Measurements from ENCODE around the gene TEPSIN. TPM values are rescaled to one million over a fixed set of nuclear protein-coding genes. Genes with fewer than 3 reads are reported as not detected.
"Not testable (repeated sequence)": the region's sequence is repeated elsewhere in the genome, so short reads cannot be mapped to it uniquely, and the experiment has no call there.

Gene TEPSIN
- total RNA-seq, 2 donors from 2014 or later: 84.1 to 90.9 TPM

GRCh38 chr17:81234506-81234855 lies 4.4 kb downstream of the TEPSIN start:
- peaks cover 22% of the 10 kb centered on the region for H3K4me1 Mint-ChIP-seq
- H3K9me3 ChIP-seq (ENCODE audit: control insufficient read depth, low read length, poor library complexity, severe bottlenecking): no peaks in the 10 kb centered on the region
- ATAC-seq (no peak), DNase-seq (peak in 1 of 3 donors; percentile 2)
- H3K27ac Mint-ChIP-seq: peak overlapping the region; percentile 56
- H3K4me3 Mint-ChIP-seq: peak overlapping the region; percentile 76
- peaks cover 15% of the 10 kb centered on the region for H3K36me3 Mint-ChIP-seq (ENCODE audit: low read depth)
- no peaks in the 10 kb centered on the region for H3K27me3 Mint-ChIP-seq

GRCh38 chr17:81233811-81234505 lies 4.9 kb downstream of the TEPSIN start:
- no peak overlapping the region for H3K27ac Mint-ChIP-seq
- H3K4me3 Mint-ChIP-seq: no peak overlapping the region
- peaks cover 22% of the 10 kb centered on the region for H3K4me1 Mint-ChIP-seq

GRCh38 chr17:81233316-81233715 lies 5.5 kb downstream of the TEPSIN start:
- Mint-ChIP-seq H3K4me3 (no peak overlapping the region), H3K27ac (no peak overlapping the region), H3K4me1 (peaks cover 22% of the 10 kb centered on the region), H3K27me3 (no peaks in the 10 kb centered on the region), H3K36me3 (ENCODE audit: low read depth) (peaks cover 15% of the 10 kb centered on the region)
- no peak for DNase-seq
- no peaks in the 10 kb centered on the region for H3K9me3 ChIP-seq (ENCODE audit: control insufficient read depth, low read length, poor library complexity, severe bottlenecking)
- no peak for ATAC-seq

More at GRCh38 chr17:81233811-81234505, 4.9 kb downstream of the TEPSIN start:
- H3K9me3 ChIP-seq (ENCODE audit: control insufficient read depth, low read length, poor library complexity, severe bottlenecking): no peaks in the 10 kb centered on the region
- H3K36me3 Mint-ChIP-seq (ENCODE audit: low read depth): peaks cover 15% of the 10 kb centered on the region
- DNase-seq (peak in 1 of 3 donors; percentile 4), ATAC-seq (no peak)
- H3K27me3 Mint-ChIP-seq: no peaks in the 10 kb centered on the region

- H3K4me1 Mint-ChIP-seq: peaks cover 19% of the 10 kb centered on the region
- H3K27ac Mint-ChIP-seq: no peak overlapping the region
- DNase-seq: peak in 1 of 3 donors; percentile 6
- H3K36me3 Mint-ChIP-seq (ENCODE audit: low read depth): peaks cover 15% of the 10 kb centered on the region
- no peak for ATAC-seq
- H3K9me3 ChIP-seq (ENCODE audit: control insufficient read depth, low read length, poor library complexity, severe bottlenecking): no peaks in the 10 kb centered on the region
- H3K4me3 Mint-ChIP-seq: no peak overlapping the region
- no peaks in the 10 kb centered on the region for H3K27me3 Mint-ChIP-seq
These were observed 6.1 kb downstream of the TEPSIN start for GRCh38 chr17:81232616-81233241.

- ATAC-seq (no peak), DNase-seq (peak in 1 of 3 donors; percentile 3)
- H3K9me3 ChIP-seq (ENCODE audit: control insufficient read depth, low read length, poor library complexity, severe bottlenecking): no peaks in the 10 kb centered on the region
- Mint-ChIP-seq H3K27ac (no peak overlapping the region), H3K4me3 (no peak overlapping the region), H3K27me3 (no peaks in the 10 kb centered on the region), H3K36me3 (ENCODE audit: low read depth) (peaks cover 15% of the 10 kb centered on the region), H3K4me1 (peaks cover 13% of the 10 kb centered on the region)
These were observed 6.9 kb downstream of the TEPSIN start for GRCh38 chr17:81231766-81232581.

- ATAC-seq: no peak
- Mint-ChIP-seq H3K4me3 (no peak overlapping the region), H3K27me3 (no peaks in the 10 kb centered on the region), H3K4me1 (peaks cover 13% of the 10 kb centered on the region), H3K36me3 (ENCODE audit: low read depth) (peaks cover 15% of the 10 kb centered on the region), H3K27ac (no peak overlapping the region)
- no peak for DNase-seq
- H3K9me3 ChIP-seq (ENCODE audit: control insufficient read depth, low read length, poor library complexity, severe bottlenecking): no peaks in the 10 kb centered on the region
These were observed 7.7 kb downstream of the TEPSIN start for GRCh38 chr17:81231121-81231645.

- H3K36me3 Mint-ChIP-seq (ENCODE audit: low read depth): peaks cover 15% of the 10 kb centered on the region
- H3K4me3 Mint-ChIP-seq: no peak overlapping the region
- H3K27ac Mint-ChIP-seq: no peak overlapping the region
- H3K9me3 ChIP-seq (ENCODE audit: control insufficient read depth, low read length, poor library complexity, severe bottlenecking): no peaks in the 10 kb centered on the region
- H3K27me3 Mint-ChIP-seq: no peaks in the 10 kb centered on the region
- no peak for ATAC-seq
- peaks cover 13% of the 10 kb centered on the region for H3K4me1 Mint-ChIP-seq
- no peak for DNase-seq
These were observed 8.6 kb downstream of the TEPSIN start for GRCh38 chr17:81230043-81230820.

- H3K4me3 Mint-ChIP-seq: no peak overlapping the region
- H3K27me3 Mint-ChIP-seq: no peaks in the 10 kb centered on the region
- H3K9me3 ChIP-seq (ENCODE audit: control insufficient read depth, low read length, poor library complexity, severe bottlenecking): no peaks in the 10 kb centered on the region
- DNase-seq (no peak), ATAC-seq (no peak)
- H3K27ac Mint-ChIP-seq: no peak overlapping the region
- peaks cover 12% of the 10 kb centered on the region for H3K36me3 Mint-ChIP-seq (ENCODE audit: low read depth)
- peaks cover 8% of the 10 kb centered on the region for H3K4me1 Mint-ChIP-seq
These were observed 9.3 kb downstream of the TEPSIN start for GRCh38 chr17:81229666-81229920.

GRCh38 chr17:81228834-81229665 lies 9.8 kb downstream of the TEPSIN start:
- no peak for ATAC-seq
- no peak overlapping the region for H3K4me3 Mint-ChIP-seq
- DNase-seq: no peak

GRCh38 chr17:81228420-81228819 lies 10.4 kb downstream of the TEPSIN start:
- no peak for DNase-seq
- H3K27ac Mint-ChIP-seq: no peak overlapping the region
- H3K4me3 Mint-ChIP-seq: no peak overlapping the region
- H3K9me3 ChIP-seq (ENCODE audit: control insufficient read depth, low read length, poor library complexity, severe bottlenecking): no peaks in the 10 kb centered on the region
- peak; percentile 46 for ATAC-seq
- H3K4me1 Mint-ChIP-seq: peaks cover 13% of the 10 kb centered on the region
- peaks cover 12% of the 10 kb centered on the region for H3K36me3 Mint-ChIP-seq (ENCODE audit: low read depth)
- H3K27me3 Mint-ChIP-seq: no peaks in the 10 kb centered on the region

More at GRCh38 chr17:81228834-81229665, 9.8 kb downstream of the TEPSIN start:
- Mint-ChIP-seq H3K4me1 (peaks cover 8% of the 10 kb centered on the region), H3K27me3 (no peaks in the 10 kb centered on the region), H3K27ac (no peak overlapping the region), H3K36me3 (ENCODE audit: low read depth) (peaks cover 12% of the 10 kb centered on the region)
- H3K9me3 ChIP-seq (ENCODE audit: control insufficient read depth, low read length, poor library complexity, severe bottlenecking): no peaks in the 10 kb centered on the region

GRCh38 chr17:81227630-81228029 lies 11.2 kb downstream of the TEPSIN start:
- H3K36me3 Mint-ChIP-seq (ENCODE audit: low read depth): peaks cover 12% of the 10 kb centered on the region
- ATAC-seq; H3K4me3 Mint-ChIP-seq; H3K9me3 ChIP-seq (ENCODE audit: control insufficient read depth, low read length, poor library complexity, severe bottlenecking); DNase-seq; H3K27me3 Mint-ChIP-seq; H3K27ac Mint-ChIP-seq: not testable (repeated sequence)
- peaks cover 13% of the 10 kb centered on the region for H3K4me1 Mint-ChIP-seq

- ATAC-seq (no peak), DNase-seq (no peak)
- Mint-ChIP-seq H3K36me3 (ENCODE audit: low read depth) (no peaks in the 10 kb centered on the region), H3K27me3 (no peaks in the 10 kb centered on the region), H3K4me1 (peaks cover 8% of the 10 kb centered on the region), H3K4me3 (peak overlapping the region; percentile 85), H3K27ac (peak overlapping the region; percentile 78)
- H3K9me3 ChIP-seq (ENCODE audit: control insufficient read depth, low read length, poor library complexity, severe bottlenecking): no peaks in the 10 kb centered on the region
These were observed 15.1 kb downstream of the TEPSIN start for GRCh38 chr17:81223762-81224130.
